Fibroblast of pulmonary artery (primary cell): ENCODE data around the gene SPSB1.

Experiments
- DNase-seq: peaks from one replicate; pipeline ENCODE4 v3.0.0-alpha.2; 2010; ENCODE audit warnings: low read depth
- H3K4me3 ChIP-seq: replicated peaks from 2 replicates; pipeline ENCODE4 v1.5.1; 2011; ENCODE audit warnings: low read depth, mild to moderate bottlenecking, control low read depth, low read length, moderate library complexity
- TF ChIP-seq, protein P1 (sequence below): IDR thresholded peaks from 2 replicates; pipeline ENCODE4 v1.5.1; 2011; ENCODE audit warnings: mild to moderate bottlenecking, control low read depth, low read length, inconsistent platforms; ENCODE audit errors: missing control alignments

The SPSB1 gene

DNA sequence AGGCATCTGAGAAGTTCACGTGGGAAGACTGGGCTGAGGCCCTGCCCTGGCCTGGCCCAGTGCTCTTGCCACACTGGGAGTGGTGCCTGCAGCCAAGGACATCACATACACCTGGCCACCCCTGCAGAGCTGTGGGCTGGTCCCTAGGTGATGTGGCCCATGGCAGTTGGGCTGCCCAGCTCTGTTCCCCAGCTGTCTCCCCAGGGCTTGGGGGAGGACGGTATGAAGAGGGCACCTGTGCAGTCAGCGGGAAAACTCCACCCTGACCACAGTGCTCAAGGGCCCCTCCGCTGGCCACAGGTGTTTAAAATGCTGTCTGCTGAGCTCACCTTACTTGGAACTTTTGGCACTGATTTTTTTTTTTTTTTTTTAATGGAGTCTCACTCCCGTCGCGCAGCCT is 126.2 kb downstream of the SPSB1 start:
- H3K4me3 ChIP-seq = no peak overlapping the region
- DNase-seq = no peak
- TF ChIP-seq, protein P1, sequence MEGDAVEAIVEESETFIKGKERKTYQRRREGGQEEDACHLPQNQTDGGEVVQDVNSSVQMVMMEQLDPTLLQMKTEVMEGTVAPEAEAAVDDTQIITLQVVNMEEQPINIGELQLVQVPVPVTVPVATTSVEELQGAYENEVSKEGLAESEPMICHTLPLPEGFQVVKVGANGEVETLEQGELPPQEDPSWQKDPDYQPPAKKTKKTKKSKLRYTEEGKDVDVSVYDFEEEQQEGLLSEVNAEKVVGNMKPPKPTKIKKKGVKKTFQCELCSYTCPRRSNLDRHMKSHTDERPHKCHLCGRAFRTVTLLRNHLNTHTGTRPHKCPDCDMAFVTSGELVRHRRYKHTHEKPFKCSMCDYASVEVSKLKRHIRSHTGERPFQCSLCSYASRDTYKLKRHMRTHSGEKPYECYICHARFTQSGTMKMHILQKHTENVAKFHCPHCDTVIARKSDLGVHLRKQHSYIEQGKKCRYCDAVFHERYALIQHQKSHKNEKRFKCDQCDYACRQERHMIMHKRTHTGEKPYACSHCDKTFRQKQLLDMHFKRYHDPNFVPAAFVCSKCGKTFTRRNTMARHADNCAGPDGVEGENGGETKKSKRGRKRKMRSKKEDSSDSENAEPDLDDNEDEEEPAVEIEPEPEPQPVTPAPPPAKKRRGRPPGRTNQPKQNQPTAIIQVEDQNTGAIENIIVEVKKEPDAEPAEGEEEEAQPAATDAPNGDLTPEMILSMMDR = no peak
